GM12878 (cell line): ENCODE results near the gene TCF7. TPM values are rescaled to one million over a fixed set of nuclear protein-coding genes. Genes with fewer than 3 reads are reported as not detected.

Source experiments
- ATAC-seq: fragments of 200-7000 bp; cut with Tn5 transposase; 3 replicates; pipeline ENCODE4 v1.9.1; 2020; ENCODE audit warnings: mild to moderate bottlenecking, moderate library complexity
- BruUV-seq: library from RNA; stranded (reverse); fragments of 400-500 nt; replicated peaks from 2 replicates; lab custom pipeline; 2021; lab: Mats Ljungman, UMichigan
- CTCF ChIA-PET: fragments of 300-600 bp; sonication (Branson Sonifier 250); formaldehyde crosslinking; extraction: SDS; loops from one replicate; lab custom pipeline; 2021; ENCODE audit warnings: inconsistent platforms; lab: Yijun Ruan, JAX
- POLR2A ChIA-PET: fragments of 350-600 bp; formaldehyde crosslinking; extraction: SDS; loops from one replicate; lab custom pipeline; 2021; ENCODE audit warnings: inconsistent platforms; lab: Charles Lee
- RAD21 ChIA-PET: fragments of 300-600 bp; sonication (Branson Sonifier 250); formaldehyde crosslinking; loops from one replicate; lab custom pipeline; 2023; ENCODE audit warnings: antibody characterized with exemption; ENCODE audit not compliant: unreplicated experiment; lab: Charles Lee
- SMC1A ChIA-PET: fragments of 300-600 bp; sonication (Branson Sonifier 250); formaldehyde crosslinking; loops from one replicate; lab custom pipeline; 2023; ENCODE audit not compliant: unreplicated experiment, uncharacterized antibody; lab: Charles Lee
- DNase-seq: peaks from one replicate; pipeline ENCODE4 v3.0.0-alpha.2; 2011; ENCODE audit warnings: low read depth, low spot score
- FAIRE-seq: peaks from 3 replicates; lab custom pipeline; 2011; peaks lifted over from hg19 to GRCh38; lab: Jason Lieb, UNC
- H2AFZ ChIP-seq: 2 replicates; pipeline ENCODE4 v1.6.0; 2011; ENCODE audit warnings: low read depth, low read length, control low read depth; ENCODE audit not compliant: control insufficient read depth
- H3K27ac ChIP-seq: 2 replicates; pipeline ENCODE4 v1.5.1; 2011; ENCODE audit warnings: control low read depth; ENCODE audit not compliant: control insufficient read depth, insufficient read depth
- H3K27me3 ChIP-seq, 2 experiments: replicated peaks in 1 of 2; 2 replicates each; pipeline versions ENCODE4 v1.6.0 to v1.6.1; 2011; ENCODE audit warnings: low read length in 1 of 2; ENCODE audit not compliant: control insufficient read depth in 2 of 2, insufficient read depth in 2 of 2
- H3K36me3 ChIP-seq, 2 experiments: 2 replicates each; pipeline ENCODE4 v1.5.1; 2011; ENCODE audit warnings: low read length in 1 of 2; ENCODE audit not compliant: control insufficient read depth in 2 of 2, insufficient read depth in 2 of 2
- H3K4me1 ChIP-seq: 2 replicates; pipeline ENCODE4 v1.6.1; 2011; ENCODE audit warnings: mild to moderate bottlenecking, low read length, moderate library complexity, mixed read lengths; ENCODE audit not compliant: control insufficient read depth, insufficient read depth
- H3K4me2 ChIP-seq: 2 replicates; pipeline ENCODE4 v1.6.0; 2011; ENCODE audit warnings: control low read depth; ENCODE audit not compliant: control insufficient read depth, insufficient read depth
- H3K4me3 ChIP-seq: fragments of 200-600 bp; sonication (generic); 2 replicates; pipeline ENCODE4 v1.5.1; 2016
- H3K79me2 ChIP-seq: 2 replicates; pipeline ENCODE4 v1.6.0; 2011; ENCODE audit warnings: low read length; ENCODE audit not compliant: control insufficient read depth, insufficient read depth
- H3K9ac ChIP-seq: 2 replicates; pipeline ENCODE4 v1.8.0; 2011; ENCODE audit warnings: low read length, control low read depth, mixed read lengths; ENCODE audit not compliant: control insufficient read depth, insufficient read depth
- H3K9me3 ChIP-seq: replicated peaks from 3 replicates; pipeline ENCODE4 v1.5.1; 2011; ENCODE audit warnings: mild to moderate bottlenecking, low read length; ENCODE audit not compliant: control insufficient read depth, insufficient read depth
- H4K20me1 ChIP-seq: 2 replicates; pipeline ENCODE4 v1.6.0; 2011; ENCODE audit not compliant: control insufficient read depth, insufficient read depth
- BACH1 ChIP-seq: fragments of 450-650 bp; IDR thresholded peaks from 2 replicates; pipeline ENCODE4 v1.6.1; 2017; ENCODE audit warnings: mild to moderate bottlenecking, borderline replicate concordance
- ETV6 ChIP-seq, 2 experiments: fragments of 450-650 bp in 1 of 2; IDR thresholded peaks in 1 of 2; conservative IDR thresholded peaks in 1 of 2; 2 replicates each; pipeline ENCODE4 v1.6.1; 2014; ENCODE audit warnings: antibody characterized with exemption in 1 of 2, borderline replicate concordance in 1 of 2, low read depth in 1 of 2, mild to moderate bottlenecking in 1 of 2, moderate library complexity in 1 of 2
- JUNB ChIP-seq: IDR thresholded peaks from 2 replicates; pipeline ENCODE4 v1.6.1; 2016; ENCODE audit warnings: antibody characterized with exemption, mild to moderate bottlenecking
- LARP7 ChIP-seq: fragments of 450-650 bp; IDR thresholded peaks from 2 replicates; pipeline ENCODE4 v1.6.1; 2017; ENCODE audit warnings: mild to moderate bottlenecking
- PAX8 ChIP-seq: fragments of 450-650 bp; IDR thresholded peaks from 2 replicates; pipeline ENCODE4 v1.6.1; 2017; ENCODE audit warnings: mild to moderate bottlenecking, moderate library complexity
- PBX3 ChIP-seq: IDR thresholded peaks from 2 replicates; pipeline ENCODE4 v1.6.1; 2011; ENCODE audit warnings: mild to moderate bottlenecking, low read depth, low read length, moderate library complexity; ENCODE audit not compliant: insufficient replicate concordance
- RELB ChIP-seq: fragments of 450-650 bp; IDR thresholded peaks from 2 replicates; pipeline ENCODE4 v1.6.1; 2017; ENCODE audit warnings: low read depth, mild to moderate bottlenecking, moderate library complexity
- RUNX3 ChIP-seq: IDR thresholded peaks from 2 replicates; pipeline ENCODE4 v1.6.1; 2012; ENCODE audit warnings: low read length, inconsistent platforms
- SMAD1 ChIP-seq: fragments of 450-650 bp; IDR thresholded peaks from 2 replicates; pipeline ENCODE4 v1.6.1; 2018; ENCODE audit warnings: mild to moderate bottlenecking, low read depth; ENCODE audit not compliant: partially characterized antibody
- SP1 ChIP-seq: IDR thresholded peaks from one replicate; pipeline ENCODE4 v1.6.1; 2011; ENCODE audit warnings: low read depth, low read length
- ZNF274 ChIP-seq: IDR thresholded peaks from one replicate; pipeline ENCODE4 v1.8.0; 2011; ENCODE audit not compliant: insufficient read length, insufficient read depth
- WGBS: methylation state at CpG from one replicate; pipeline ENCODE4 v1.1.6; 2016; ENCODE audit warnings: low lambda C conversion rate; ENCODE audit not compliant: insufficient replicate concordance, insufficient coverage; ENCODE audit errors: missing lambda C conversion rate; 5-methylcytosine and 5-hydroxymethylcytosine counted together
- in situ Hi-C: fragments of 300-500 bp; cut with MboI; formaldehyde crosslinking; loops from 9 replicates; pipeline ENCODE4 v1.14.3; 2018; ENCODE audit warnings: mixed read lengths
- intact Hi-C: fragments of 100-400 bp; cut with micrococcal nuclease; formaldehyde crosslinking; loops from one replicate; pipeline ENCODE4 v1.14.2; 2022; ENCODE audit not compliant: unreplicated experiment
- polyA plus RNA-seq, 11 experiments: library from polyadenylated mRNA; depleted of rRNA in 4 of 11; unstranded in 6 of 11; stranded (reverse) in 5 of 11; fragments of >200 nt; fragmentation: Nextera tagmentation in 4 of 11; fragmentation: Illumina TruSeq in 1 of 11; extraction: Ambion mirVana in 4 of 11; extraction: Trizol in 1 of 11; gene quantifications; 1 replicate in 1 of 11; 2 replicates in 10 of 11; pipeline versions ENCODE4 v1.2.1 to v1.2.3, GENCODE V29; 2011 to 2016; ENCODE audit warnings: inconsistent platforms in 2 of 11, missing spikeins in 2 of 11, low read depth in 1 of 11
- total RNA-seq, 4 experiments: library from RNA; depleted of rRNA in 3 of 4; stranded (reverse); fragments of >200 nt in 3 of 4; fragmentation: Illumina TruSeq in 1 of 4; extraction: Trizol in 1 of 4; gene quantifications; 2 replicates each; pipeline versions ENCODE4 v1.2.1 to v1.2.3, GENCODE V29; 2013 to 2021

TCF7 gene
- total and polyA plus RNA-seq, 10 of the 15 experiments (the other 5 are each of a cell fraction or from before 2014, with no cell fraction given), result 10.0 to 60.2 (median 23.6) TPM

GRCh38 chr5:134075102-134075501 lies 39.4 kb upstream of the TCF7 start:
- in situ Hi-C loops, result no loop called here
- FAIRE-seq, result peak; percentile 7
- H2AFZ ChIP-seq, result no peak overlapping the region
- no TSS peak for BruUV-seq
- ChIA-PET SMC1A (interaction anchor here (4.4 kb wide), 1 partner anchor 34 kb away, joined by 29 read pairs; no protein-coding TSS in a partner anchor), POLR2A (interaction anchor here (7.3 kb wide), 1 partner anchor 23 kb away, joined by 81 read pairs; no protein-coding TSS in a partner anchor), RAD21 (interaction anchor here (1.7 to 4.6 kb wide), 2 partner anchors 9 to 34 kb away, joined by 5 to 31 read pairs; no protein-coding TSS in a partner anchor), CTCF (interaction anchor here (1.5 kb wide), 1 partner anchor 15 kb away, joined by 4 read pairs; no protein-coding TSS in a partner anchor)
- H4K20me1 ChIP-seq, result no peaks in the 10 kb centered on the region
- no peak for DNase-seq
- H3K79me2 ChIP-seq, result no peaks in the 10 kb centered on the region; the same call in 1 of the 2 replicates
- no peak overlapping the region for H3K27ac ChIP-seq
- H3K4me1 ChIP-seq, result peaks cover 16% of the 10 kb centered on the region
- H3K9me3 ChIP-seq, result no peaks in the 10 kb centered on the region
- H3K4me3 ChIP-seq, result no peak overlapping the region
- H3K4me2 ChIP-seq, result no peak overlapping the region
- TF ChIP-seq SMAD1 (no peak), ZNF274 (no peak), RELB (peak; percentile 61; the same call in 1 of the 2 replicates), PAX8 (no peak), BACH1 (peak; percentile 55; the same call in 1 of the 2 replicates), JUNB (no peak), ETV6 (conservative IDR thresholded peaks at IDR 0.05 in 1 of 2, IDR thresholded peaks at IDR 0.05 in 1 of 2; ENCODE audit: borderline replicate concordance in 1 of 2, low read depth in 1 of 2) (no peak), RUNX3 (no peak), PBX3 (no peak), SP1 (no peak), LARP7 (no peak)
- H3K27me3 ChIP-seq, result no peaks in the 10 kb centered on the region
- WGBS, result 47% methylated on average over 2 of the region's 2 CpGs
- no peak for ATAC-seq
- H3K36me3 ChIP-seq, result no peaks in the 10 kb centered on the region
- intact Hi-C loops, result no loop called here
- H3K9ac ChIP-seq, result no peak overlapping the region
